GM18511 (cell line): ENCODE results near the gene NPFFR2.
"Not testable (repeated sequence)": the region's sequence is repeated elsewhere in the genome, so short reads cannot be mapped to it uniquely, and the experiment has no call there.

ENCODE experiments used
- ATAC-seq: cut with Tn5 transposase; IDR thresholded peaks from one replicate; pipeline ENCODE4 v1.9.1; 2021; ENCODE audit warnings: mild to moderate bottlenecking, moderate library complexity; ENCODE audit not compliant: unreplicated experiment

Gene NPFFR2

DNA sequence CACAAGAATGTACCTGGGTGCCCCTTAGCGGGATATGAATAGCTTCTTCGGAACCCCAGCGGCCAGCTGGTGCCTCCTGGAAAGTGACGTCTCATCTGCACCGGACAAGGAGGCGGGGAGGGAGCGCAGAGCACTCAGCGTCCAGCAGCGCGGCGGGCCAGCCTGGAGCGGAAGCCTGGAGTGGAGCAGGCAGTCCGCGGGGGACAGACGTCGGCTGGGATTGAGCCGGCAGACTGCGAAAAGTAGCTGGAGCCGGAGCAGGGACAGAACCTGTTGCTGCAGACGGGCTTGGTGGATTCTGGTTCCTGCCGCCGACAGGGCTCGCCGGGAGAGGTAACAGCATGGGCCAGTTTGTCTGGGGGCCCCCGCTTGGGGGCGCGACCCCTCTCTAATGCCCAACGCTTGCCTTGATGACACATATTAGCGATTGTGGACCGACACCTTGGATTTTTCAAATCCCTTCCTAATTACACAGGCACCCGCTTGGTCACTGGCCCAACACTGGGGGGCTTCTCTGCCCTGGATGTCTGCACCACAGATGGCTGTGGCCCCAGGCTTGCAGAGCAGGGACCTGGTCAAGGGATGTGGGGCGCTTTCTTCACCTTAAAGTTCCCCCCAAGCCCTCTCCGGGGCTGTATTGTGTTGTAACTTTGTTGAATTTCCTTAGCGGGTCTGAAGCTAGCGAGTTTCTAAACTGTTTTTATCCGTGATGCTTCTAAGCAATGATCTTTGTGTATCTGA is at the start of gene NPFFR2:
TSS of gene NPFFR2 (plus strand) at position 133 of the 741 bp plus-strand sequence. CDS start 96,592 bp downstream, outside the sequence.
- ATAC-seq, result peak; percentile 45

GRCh38 chr4:71992571-71993312 is 39.1 kb upstream of the NPFFR2 start:
- ATAC-seq, result no peak

DNA sequence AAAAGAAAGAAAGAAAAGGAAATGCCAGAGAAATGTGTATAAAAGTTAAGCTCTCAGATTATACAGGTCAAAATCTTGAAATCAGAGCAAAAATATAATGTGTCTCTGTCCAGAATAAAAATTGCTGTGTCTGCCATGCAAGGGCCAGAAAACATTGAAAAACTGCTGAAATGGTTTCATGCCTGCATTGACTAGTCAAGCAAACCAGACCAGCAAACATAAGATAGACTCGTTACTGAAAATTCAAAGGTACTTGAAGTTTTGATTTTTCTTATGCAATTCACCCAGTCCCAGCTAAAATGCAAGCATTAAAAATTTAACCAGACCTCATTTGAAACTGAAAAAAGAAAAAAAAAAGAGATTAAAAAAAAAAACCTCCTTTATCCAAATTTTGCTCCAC is 37.2 kb upstream of the NPFFR2 start:
- ATAC-seq, result no peak

GRCh38 chr4:71995297-71995696 is 36.5 kb upstream of the NPFFR2 start:
- ATAC-seq, result no peak

- no peak for ATAC-seq
Observed at GRCh38 chr4:72006586-72006985, 25.2 kb upstream of the NPFFR2 start.

DNA sequence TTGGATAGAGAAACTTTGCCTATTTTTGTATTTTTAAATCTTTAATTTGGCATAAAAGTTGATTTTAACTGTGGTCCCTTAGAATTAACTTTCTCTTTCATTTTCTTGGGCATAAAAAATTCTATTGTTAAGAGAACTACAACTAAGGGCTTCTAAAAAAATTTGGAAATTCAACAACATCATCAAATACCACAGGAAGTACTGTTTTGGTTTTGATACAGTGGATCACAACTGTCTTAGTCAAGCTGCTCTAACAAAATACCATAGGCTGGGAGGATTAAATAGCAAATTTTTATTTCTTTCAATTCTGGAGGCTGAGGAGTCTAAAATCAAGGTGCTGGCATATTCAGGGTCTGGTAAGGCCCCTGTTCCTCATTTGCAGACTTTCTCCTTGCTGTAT is 19.9 kb upstream of the NPFFR2 start:
- no peak for ATAC-seq

GRCh38 chr4:72016011-72016410 is 15.8 kb upstream of the NPFFR2 start:
- ATAC-seq, result no peak

- no peak for ATAC-seq
Observed at GRCh38 chr4:72019688-72020087, 12.1 kb upstream of the NPFFR2 start.

GRCh38 chr4:72022553-72022952 is 9.2 kb upstream of the NPFFR2 start:
- ATAC-seq, result peak; percentile 79

DNA sequence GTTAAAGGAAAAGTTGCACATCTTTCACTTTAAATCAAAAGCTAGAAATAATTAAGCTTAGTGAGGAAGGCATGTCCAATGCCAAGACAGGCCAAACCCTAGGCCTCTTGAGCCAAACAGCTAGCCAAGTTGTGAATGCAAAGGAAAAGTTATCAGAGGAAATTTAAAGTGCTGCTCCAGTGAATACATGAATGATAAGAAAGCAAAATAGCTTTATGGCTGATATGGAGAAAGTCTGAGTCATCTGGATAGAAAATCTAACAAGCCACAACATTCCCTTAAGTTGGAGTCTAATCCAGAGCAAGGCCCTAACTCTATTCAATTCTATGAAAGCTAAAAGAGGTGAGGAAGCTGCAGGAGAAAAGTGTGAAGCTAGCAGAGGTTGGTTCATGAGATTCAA is 23.8 kb downstream of the NPFFR2 start:
- no peak for ATAC-seq

DNA sequence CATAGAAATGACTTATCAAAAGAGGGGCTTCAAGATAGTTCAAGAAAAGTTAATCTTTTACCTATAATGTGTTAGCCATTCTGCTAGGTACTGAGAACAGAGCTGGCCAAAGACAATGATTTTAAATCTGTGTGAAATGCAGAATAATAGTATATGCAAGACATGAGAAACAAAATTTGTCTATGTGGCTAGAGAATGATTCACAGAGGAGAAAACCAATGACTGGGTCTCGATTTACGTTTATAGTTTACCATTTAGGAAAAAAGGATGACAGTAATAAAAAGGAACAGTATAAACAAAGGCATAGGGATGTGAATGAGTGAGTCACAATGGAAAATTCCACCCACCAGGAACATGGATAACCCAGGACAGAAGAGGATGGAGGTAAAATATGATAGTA is 31.9 kb downstream of the NPFFR2 start:
- ATAC-seq, result no peak

GRCh38 chr4:72067051-72067450 is 35.3 kb downstream of the NPFFR2 start:
- no peak for ATAC-seq

DNA sequence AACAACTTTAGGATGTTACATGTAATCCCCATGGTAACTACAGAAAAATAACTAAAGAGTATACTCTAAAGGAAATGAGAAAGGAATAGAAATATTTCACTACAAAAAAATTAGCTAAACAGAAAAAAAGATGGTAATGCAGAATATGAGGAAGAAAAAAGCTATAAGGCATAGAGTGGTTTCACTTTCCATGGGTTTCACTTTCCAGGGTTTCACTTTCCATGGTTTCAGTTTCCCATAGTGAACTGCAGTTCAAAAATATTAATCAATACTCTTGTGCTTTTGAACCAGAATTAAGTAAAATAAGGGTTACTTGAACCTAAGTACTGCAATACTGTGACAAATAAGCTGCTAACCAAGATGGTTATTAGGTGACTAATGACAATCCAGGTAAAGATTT is 42.0 kb downstream of the NPFFR2 start:
- ATAC-seq, result no peak

DNA sequence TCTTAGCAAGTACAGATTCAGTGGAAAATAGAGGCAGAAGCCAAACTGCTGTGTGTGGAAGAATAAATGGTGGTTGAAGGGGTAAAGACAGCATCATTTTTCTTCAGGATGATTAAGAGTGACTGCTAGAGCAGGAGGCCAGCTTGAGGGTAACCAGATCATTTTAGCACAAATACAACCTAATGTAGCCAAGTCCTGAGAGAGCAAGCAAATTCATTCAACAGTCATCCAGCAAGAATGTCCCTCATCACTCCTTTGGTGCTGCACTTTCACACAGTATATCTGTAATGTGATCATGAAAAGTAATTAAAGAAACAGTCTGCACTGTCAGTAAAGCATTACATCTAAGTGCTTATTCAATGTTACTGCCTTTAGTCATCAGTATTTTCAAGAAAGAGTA is 44.8 kb downstream of the NPFFR2 start:
- ATAC-seq, result no peak

DNA sequence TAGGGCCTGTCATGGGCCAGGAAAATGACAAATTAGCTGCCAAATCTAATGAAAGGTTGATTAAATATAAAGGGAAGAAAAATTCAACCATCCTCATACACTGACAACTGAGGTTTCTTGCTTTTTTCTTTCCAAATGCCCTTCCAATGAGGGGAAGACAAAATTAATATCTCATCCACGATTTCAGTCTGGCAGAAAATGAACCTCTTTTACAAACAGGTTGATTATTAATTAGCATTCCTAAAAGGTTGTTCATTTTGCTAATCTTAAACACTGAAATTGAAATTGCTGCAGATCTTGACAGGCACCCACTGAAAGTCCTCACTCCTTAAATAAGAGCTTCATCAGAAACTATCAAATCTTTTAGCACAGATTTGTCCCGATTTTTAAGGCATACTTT is 45.5 kb downstream of the NPFFR2 start:
- ATAC-seq, result no peak

DNA sequence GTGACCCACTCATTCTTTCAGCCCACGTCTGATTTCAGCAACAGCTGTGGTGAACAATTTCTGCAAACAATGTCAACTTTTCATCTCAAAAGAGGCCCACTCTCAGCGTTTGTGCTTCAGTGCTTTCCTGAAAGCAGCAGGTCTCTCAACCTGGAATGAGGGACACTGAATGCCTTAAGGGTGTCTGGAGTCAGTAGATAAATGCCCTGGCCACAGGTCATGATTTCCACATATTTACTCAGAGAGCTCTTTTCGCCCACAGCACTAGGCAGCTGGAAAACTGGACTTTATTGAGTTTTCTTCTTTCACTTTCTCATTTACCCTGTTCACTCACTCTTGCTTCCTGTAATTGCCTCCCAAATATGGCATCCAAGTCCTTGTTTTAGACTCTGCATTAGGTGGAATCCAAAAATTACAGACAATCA is 52.8 kb downstream of the NPFFR2 start:
- ATAC-seq, result peak; percentile 79

GRCh38 chr4:72090606-72091005 is 58.8 kb downstream of the NPFFR2 start:
- not testable (repeated sequence) for ATAC-seq

DNA sequence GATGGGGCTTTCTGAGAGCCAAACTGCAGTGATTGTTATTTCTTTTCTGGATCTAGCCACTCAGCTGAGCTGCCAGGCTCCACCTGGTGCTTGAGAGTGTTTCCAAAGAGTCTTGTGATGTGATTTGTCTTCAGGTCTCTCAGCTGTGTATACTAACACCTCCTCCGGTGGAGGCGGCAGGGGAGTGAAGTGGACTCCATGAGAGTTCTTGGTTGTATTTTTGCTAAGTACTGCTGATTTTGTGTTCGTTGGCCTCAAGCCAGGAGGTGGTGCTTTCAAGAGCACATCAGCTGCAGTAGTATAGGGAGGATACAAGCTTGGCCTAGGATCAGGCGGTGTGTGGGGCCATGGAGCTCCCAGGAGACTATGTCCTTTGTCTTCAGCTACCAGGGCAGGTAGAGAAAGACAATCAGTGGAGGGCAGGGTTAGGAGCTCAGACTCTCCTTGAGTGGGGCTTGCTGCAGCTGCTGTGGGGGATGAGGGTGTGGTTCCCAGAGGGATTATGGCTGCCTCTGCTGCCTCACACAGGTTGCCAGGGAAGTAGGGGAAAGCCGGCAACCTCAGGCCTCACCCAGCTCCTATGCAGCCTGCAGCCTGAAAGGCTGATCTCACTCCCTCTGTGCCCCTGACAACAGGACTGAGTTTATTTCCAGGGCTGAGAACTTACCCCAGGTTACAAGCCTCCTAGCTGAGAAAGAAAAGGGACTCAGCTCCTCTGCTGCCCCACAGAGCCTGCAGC is 62.4 kb downstream of the NPFFR2 start:
- no peak for ATAC-seq

- no peak for ATAC-seq
Observed at GRCh38 chr4:72107456-72107855, 75.7 kb downstream of the NPFFR2 start.

DNA sequence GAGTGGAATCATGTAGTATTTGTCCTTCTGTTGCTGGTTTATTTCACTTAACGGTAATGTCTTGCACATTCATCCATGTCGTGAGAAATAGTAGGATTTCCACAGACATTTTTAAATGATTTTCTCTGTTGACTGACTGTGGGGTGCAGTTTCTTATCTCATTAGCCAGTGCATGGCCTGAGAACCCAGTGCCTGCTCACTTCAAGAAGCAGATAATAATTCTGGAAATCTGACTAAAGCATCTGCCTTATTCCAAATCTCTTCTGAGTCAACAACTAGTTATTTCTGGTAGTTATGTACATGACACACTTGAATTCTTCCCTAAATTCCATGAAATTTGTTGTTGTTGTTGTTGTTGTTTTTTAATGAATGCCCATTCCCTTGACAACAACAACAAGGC is 77.6 kb downstream of the NPFFR2 start:
- ATAC-seq, result no peak

DNA sequence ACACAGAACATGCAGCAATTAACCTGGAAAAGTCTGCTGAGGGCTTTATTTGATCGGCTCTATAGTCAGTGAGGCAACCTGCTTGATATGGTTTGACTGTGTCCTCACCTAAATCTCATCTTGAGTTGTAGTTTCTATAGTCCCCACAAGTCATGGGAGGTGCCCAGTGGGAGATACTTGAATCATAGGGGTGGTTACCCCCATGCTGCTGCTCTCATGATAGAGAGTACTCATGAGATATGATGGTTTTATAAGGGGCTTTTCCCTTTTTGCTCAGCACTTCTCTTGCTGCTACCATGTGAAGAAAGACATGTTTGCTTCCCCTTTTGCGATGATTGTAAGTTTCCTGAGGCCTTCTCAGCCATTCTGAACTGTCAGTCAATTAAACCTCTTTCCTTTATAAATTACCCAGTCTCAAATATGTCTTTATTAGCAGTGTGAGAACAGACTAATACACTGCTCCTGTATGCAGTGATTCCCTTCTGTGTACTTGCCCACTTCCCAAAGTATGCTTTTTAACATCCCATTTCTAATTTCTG is 78.2 kb downstream of the NPFFR2 start:
- no peak for ATAC-seq
